Body of pancreas (tissue), 4 donors: ENCODE results near the gene CDC42EP4. TPM values are rescaled to one million over a fixed set of nuclear protein-coding genes. Genes with fewer than 3 reads are reported as not detected.

Source experiments
- ATAC-seq: fragments of 150-250 bp; one replicate; pipeline ENCODE4 v1.9.1; 2016
- DNase-seq, 4 donors: peaks; one replicate each; pipeline ENCODE4 v3.0.0-alpha.2; 2019
- H3K27ac ChIP-seq, 4 donors: fragments of 200-600 bp; sonication (generic); 1 replicate in 3 of 4; 2 replicates in 1 of 4; pipeline versions ENCODE4 v1.5.1 to v1.6.1; 2016 to 2019; ENCODE audit warnings: mild to moderate bottlenecking in 1 of 4, mixed read lengths in 1 of 4, moderate library complexity in 1 of 4
- H3K27me3 ChIP-seq, 2 donors: fragments of 200-600 bp; sonication (generic); one replicate each; pipeline ENCODE4 v1.6.0; 2016; ENCODE audit warnings: mild to moderate bottlenecking in 1 of 2
- H3K36me3 ChIP-seq, 2 donors: fragments of 200-600 bp; sonication (generic); replicated peaks in 1 of 2; 2 replicates each; pipeline ENCODE4 v1.5.1; 2016; ENCODE audit warnings: low read depth in 2 of 2; ENCODE audit not compliant: insufficient read depth in 1 of 2
- H3K4me1 ChIP-seq: fragments of 200-600 bp; sonication (generic); one replicate; pipeline ENCODE4 v1.6.0; 2016
- H3K4me3 ChIP-seq, 2 donors: fragments of 200-600 bp; sonication (generic); 1 replicate in 1 of 2; 2 replicates in 1 of 2; pipeline ENCODE4 v1.5.1; 2016 to 2019
- H3K9me3 ChIP-seq, 3 donors: fragments of 200-600 bp; sonication (generic); 1 replicate in 2 of 3; 2 replicates in 1 of 3; pipeline ENCODE4 v1.5.1; 2016
- POLR2A ChIP-seq, 3 donors: fragments of 450-650 bp; IDR thresholded peaks; one replicate each; pipeline ENCODE4 v1.6.1; 2016; ENCODE audit warnings: antibody characterized with exemption in 3 of 3, mild to moderate bottlenecking in 2 of 3
- WGBS, 2 donors: methylation state at CpG; one replicate each; pipeline ENCODE4 v1.1.5; 2017; 5-methylcytosine and 5-hydroxymethylcytosine counted together
- intact Hi-C: fragments of 100-400 bp; cut with DNase I; formaldehyde crosslinking; loops from one replicate; pipeline ENCODE4 v1.15.1; 2023
- total RNA-seq, 2 donors: library from RNA; depleted of rRNA; stranded (reverse); fragments of >200 nt; gene quantifications; one replicate each; pipeline ENCODE4 v1.1.0, GENCODE V29; 2016
- TF ChIP-seq, protein P1 (sequence below), 7 experiments: fragments of 450-650 bp in 4 of 7; fragments of 200-600 bp in 3 of 7; sonication (generic) in 3 of 7; IDR thresholded peaks; one replicate each; pipeline ENCODE4 v1.5.1; 2016 to 2019; ENCODE audit warnings: antibody characterized with exemption in 7 of 7

CDC42EP4 gene
- total RNA-seq, 2 donors from 2014 or later: 47.0 to 60.6 TPM

DNA sequence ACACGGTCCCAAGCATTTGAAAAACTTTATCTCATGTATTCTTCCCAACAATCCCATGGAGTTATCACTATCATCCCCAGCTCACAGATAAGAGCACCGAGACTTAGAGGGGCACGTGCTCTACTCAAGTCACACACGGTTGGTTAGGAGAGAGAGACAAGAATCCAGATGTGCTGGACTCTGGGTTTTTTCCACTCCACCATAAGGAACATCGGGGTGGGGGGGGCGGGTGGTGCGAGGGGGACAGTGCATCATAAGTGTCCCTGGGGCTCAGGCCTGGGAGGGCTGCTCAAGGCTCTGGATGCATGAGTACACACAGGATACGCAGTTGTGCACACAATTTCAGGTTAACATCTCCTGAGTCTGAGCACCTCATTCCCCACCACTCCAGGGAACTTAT lies 7.4 kb downstream of the CDC42EP4 start:
- H3K36me3 ChIP-seq: no peaks in the 10 kb centered on the region
- ATAC-seq: no peak
- H3K27me3 ChIP-seq: no peaks in the 10 kb centered on the region
- WGBS, 2 donors: 15 to 19% methylated on average over 5 to 7 of the region's 8 CpGs
- intact Hi-C loops: no loop called here
- no peak for DNase-seq
- H3K4me1 ChIP-seq: peaks cover 95% of the 10 kb centered on the region
- H3K27ac ChIP-seq: peak overlapping the region; percentile 81 to 97 (median 96)
- TF ChIP-seq, protein P1, sequence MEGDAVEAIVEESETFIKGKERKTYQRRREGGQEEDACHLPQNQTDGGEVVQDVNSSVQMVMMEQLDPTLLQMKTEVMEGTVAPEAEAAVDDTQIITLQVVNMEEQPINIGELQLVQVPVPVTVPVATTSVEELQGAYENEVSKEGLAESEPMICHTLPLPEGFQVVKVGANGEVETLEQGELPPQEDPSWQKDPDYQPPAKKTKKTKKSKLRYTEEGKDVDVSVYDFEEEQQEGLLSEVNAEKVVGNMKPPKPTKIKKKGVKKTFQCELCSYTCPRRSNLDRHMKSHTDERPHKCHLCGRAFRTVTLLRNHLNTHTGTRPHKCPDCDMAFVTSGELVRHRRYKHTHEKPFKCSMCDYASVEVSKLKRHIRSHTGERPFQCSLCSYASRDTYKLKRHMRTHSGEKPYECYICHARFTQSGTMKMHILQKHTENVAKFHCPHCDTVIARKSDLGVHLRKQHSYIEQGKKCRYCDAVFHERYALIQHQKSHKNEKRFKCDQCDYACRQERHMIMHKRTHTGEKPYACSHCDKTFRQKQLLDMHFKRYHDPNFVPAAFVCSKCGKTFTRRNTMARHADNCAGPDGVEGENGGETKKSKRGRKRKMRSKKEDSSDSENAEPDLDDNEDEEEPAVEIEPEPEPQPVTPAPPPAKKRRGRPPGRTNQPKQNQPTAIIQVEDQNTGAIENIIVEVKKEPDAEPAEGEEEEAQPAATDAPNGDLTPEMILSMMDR (IDR thresholded peaks at IDR 0.05): no peak
- no peaks in the 10 kb centered on the region for H3K9me3 ChIP-seq
- H3K4me3 ChIP-seq: no peak overlapping the region

DNA sequence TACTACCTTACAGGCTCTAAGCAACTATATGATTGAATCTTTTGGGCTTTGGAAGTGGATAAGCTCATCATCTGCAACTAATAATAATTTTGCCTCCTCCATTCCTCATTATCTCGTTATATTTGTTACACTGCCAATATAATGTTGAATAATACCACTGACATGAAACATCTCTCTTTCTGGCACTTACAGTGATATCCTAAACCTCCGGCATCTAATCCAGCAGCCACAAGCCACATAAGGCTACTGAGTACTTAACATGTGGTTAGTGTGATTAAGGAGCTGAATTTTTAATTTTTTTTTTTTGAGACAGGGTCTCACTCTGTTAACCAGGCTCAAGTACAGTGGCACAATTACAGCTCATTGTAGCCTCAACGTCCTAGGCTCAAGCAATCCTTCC lies 9.6 kb downstream of the CDC42EP4 start:
- DNase-seq: no peak
- ATAC-seq: no peak
- 34 to 43% methylated on average over 3 of the region's 3 CpGs for WGBS, 2 donors

DNA sequence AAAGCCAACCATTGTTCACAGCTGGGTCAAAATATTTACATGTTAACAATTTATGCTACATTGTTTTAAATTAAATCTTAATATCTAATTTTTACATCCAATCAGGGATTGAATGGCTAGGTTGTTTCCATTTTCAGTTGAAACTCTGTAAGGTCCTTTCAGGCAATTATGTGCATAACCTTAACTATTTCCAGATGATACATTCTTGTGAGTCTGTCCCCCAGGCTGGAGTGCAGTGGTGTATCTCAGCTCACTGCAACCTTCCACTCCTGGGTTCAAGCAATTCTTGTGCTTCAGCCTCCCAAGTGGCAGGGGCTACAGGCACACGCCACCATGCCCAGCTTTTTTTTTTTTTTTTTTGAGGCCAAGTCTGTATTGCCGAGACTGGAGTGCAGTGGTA lies 10.4 kb downstream of the CDC42EP4 start:
- H3K27me3 ChIP-seq: no peaks in the 10 kb centered on the region
- WGBS, 2 donors: 82 to 85% methylated on average over 2 of the region's 2 CpGs
- H3K4me1 ChIP-seq: peaks cover 94% of the 10 kb centered on the region
- no peak for DNase-seq
- TF ChIP-seq, protein P1 (IDR thresholded peaks at IDR 0.05): no peak
- no peak for TF ChIP-seq POLR2A (IDR thresholded peaks at IDR 0.05)
- H3K9me3 ChIP-seq: no peaks in the 10 kb centered on the region
- no peaks in the 10 kb centered on the region for H3K36me3 ChIP-seq
- no peak overlapping the region for H3K4me3 ChIP-seq
- no peak for ATAC-seq
- H3K27ac ChIP-seq: peak overlapping the region in 3 of 4 donors; percentile 21 to 65 (median 44)
- intact Hi-C loops: no loop called here

More for the DNA sequence above, 9.6 kb downstream of the CDC42EP4 start:
- peaks cover 94% of the 10 kb centered on the region for H3K4me1 ChIP-seq
- no peak overlapping the region for H3K4me3 ChIP-seq
- H3K9me3 ChIP-seq: no peaks in the 10 kb centered on the region
- intact Hi-C loops: no loop called here
- H3K27me3 ChIP-seq: no peaks in the 10 kb centered on the region
- no peak for TF ChIP-seq POLR2A (IDR thresholded peaks at IDR 0.05)
- TF ChIP-seq, protein P1 (IDR thresholded peaks at IDR 0.05): no peak
- H3K36me3 ChIP-seq: no peaks in the 10 kb centered on the region
- peak overlapping the region in 3 of 4 donors; percentile 44 to 65 (median 50) for H3K27ac ChIP-seq

DNA sequence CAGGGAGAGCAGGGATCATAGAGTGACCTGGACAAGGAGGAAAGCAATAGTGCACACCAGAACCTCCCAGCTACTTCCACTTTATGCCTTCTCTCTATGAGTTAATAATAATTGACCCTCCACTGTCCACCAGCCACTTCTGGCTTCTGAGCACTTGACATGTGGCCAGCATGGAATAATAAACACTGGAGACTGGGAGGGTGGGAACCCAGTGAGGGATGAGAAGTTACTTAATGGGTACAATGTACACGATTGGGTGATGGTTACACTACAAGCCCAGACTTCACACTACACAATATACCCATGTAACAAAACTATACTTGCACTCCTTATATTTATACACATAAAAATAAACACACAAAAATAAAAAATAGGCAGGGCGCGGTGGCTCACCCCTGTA lies 11.4 kb downstream of the CDC42EP4 start:
- Histone ChIP-seq H3K9me3 (no peaks in the 10 kb centered on the region), H3K27ac (peak overlapping the region in 3 of 4 donors; percentile 41 to 65 (median 65)), H3K4me1 (peaks cover 92% of the 10 kb centered on the region), H3K4me3 (no peak overlapping the region), H3K27me3 (no peaks in the 10 kb centered on the region), H3K36me3 (no peaks in the 10 kb centered on the region)
- DNase-seq: no peak
- ATAC-seq: no peak
- 65 to 68% methylated on average over 3 of the region's 3 CpGs for WGBS, 2 donors
- TF ChIP-seq, protein P1 (IDR thresholded peaks at IDR 0.05): no peak
- no peak for TF ChIP-seq POLR2A (IDR thresholded peaks at IDR 0.05)
- intact Hi-C loops: no loop called here
